HepG2 (cell line): ENCODE data around the gene SCART1. TPM values are rescaled to one million over a fixed set of nuclear protein-coding genes. Genes with fewer than 3 reads are reported as not detected.
A peak's percentile ranks its signal among the peaks of the same experiment; 100 is the strongest.

ENCODE experiments used
- ATAC-seq: fragments of 200-7000 bp; cut with Tn5 transposase; 3 replicates; pipeline ENCODE4 v1.9.1; 2020; ENCODE audit warnings: mild to moderate bottlenecking, moderate library complexity
- BruUV-seq: library from RNA; stranded (reverse); fragments of 400-500 nt; replicated peaks from 2 replicates; lab custom pipeline; 2021; lab: Mats Ljungman, UMichigan
- CTCF ChIA-PET: fragments of 300-600 bp; formaldehyde crosslinking; extraction: SDS; loops from one replicate; lab custom pipeline; 2021; ENCODE audit warnings: low total read pairs, inconsistent platforms, low intra/inter-chr PET ratio; lab: Yijun Ruan, JAX
- POLR2A ChIA-PET: fragments of 350-600 bp; sonication (Branson Sonifier 250); formaldehyde crosslinking; loops from one replicate; lab custom pipeline; 2020; ENCODE audit warnings: antibody characterized with exemption, inconsistent platforms; lab: Yijun Ruan, JAX
- DNase-seq: peaks from one replicate; pipeline ENCODE4 v3.0.0-alpha.2; 2015; ENCODE audit warnings: low spot score
- FAIRE-seq: peaks from 3 replicates; lab custom pipeline; 2011; peaks lifted over from hg19 to GRCh38; lab: Jason Lieb, UNC
- H2AFZ ChIP-seq: one replicate; pipeline ENCODE4 v1.6.1; 2011; ENCODE audit warnings: low read length, inconsistent platforms
- H3K27ac ChIP-seq: fragments of 300-600 bp; 3 replicates; pipeline ENCODE4 v1.8.0; 2011; ENCODE audit warnings: mixed run types, mild to moderate bottlenecking, mixed read lengths, low read length, inconsistent platforms; ENCODE audit not compliant: insufficient read depth; ENCODE audit errors: extremely low read length
- H3K27me3 ChIP-seq, 2 experiments: fragments of 200-600 bp in 1 of 2; 2 replicates in 1 of 2; 3 replicates in 1 of 2; pipeline versions ENCODE4 v1.6.0 to v1.8.0; 2011; ENCODE audit warnings: low read length in 2 of 2, mild to moderate bottlenecking in 2 of 2, moderate library complexity in 2 of 2, inconsistent platforms in 1 of 2; ENCODE audit not compliant: insufficient read depth in 2 of 2, control insufficient read depth in 1 of 2
- H3K36me3 ChIP-seq, 2 experiments: fragments of 200-600 bp in 1 of 2; replicated peaks in 1 of 2; 2 replicates in 1 of 2; 3 replicates in 1 of 2; pipeline versions ENCODE4 v1.5.1 to v1.8.0; 2011; ENCODE audit warnings: low read length in 2 of 2, inconsistent platforms in 1 of 2; ENCODE audit not compliant: insufficient read depth in 2 of 2, control insufficient read depth in 1 of 2
- H3K4me1 ChIP-seq: 2 replicates; pipeline ENCODE4 v1.5.1; 2012; ENCODE audit warnings: low read length, inconsistent platforms; ENCODE audit not compliant: insufficient read depth
- H3K4me2 ChIP-seq: 2 replicates; pipeline ENCODE4 v1.6.0; 2011; ENCODE audit warnings: low read depth, low read length, inconsistent platforms
- H3K4me3 ChIP-seq, 3 experiments: fragments of 200-600 bp in 1 of 3; sonication (generic), shearing (Covaris generic) in 1 of 3; replicated peaks in 1 of 3; 2 replicates each; pipeline ENCODE4 v1.5.1; 2011 to 2016; ENCODE audit warnings: low read length in 3 of 3, inconsistent platforms in 2 of 3, low read depth in 2 of 3, mild to moderate bottlenecking in 2 of 3, control low read depth in 1 of 3, mixed read lengths in 1 of 3; ENCODE audit not compliant: insufficient read depth in 1 of 3
- H3K79me2 ChIP-seq: one replicate; pipeline ENCODE4 v1.6.1; 2011; ENCODE audit warnings: low read length, inconsistent platforms; ENCODE audit not compliant: insufficient read depth
- H3K9ac ChIP-seq: 2 replicates; pipeline ENCODE4 v1.6.0; 2011; ENCODE audit warnings: mild to moderate bottlenecking, low read depth, low read length, inconsistent platforms; ENCODE audit not compliant: insufficient read depth
- H3K9me3 ChIP-seq: 2 replicates; pipeline ENCODE4 v1.5.1; 2012; ENCODE audit warnings: mild to moderate bottlenecking, low read length
- H4K20me1 ChIP-seq: 2 replicates; pipeline ENCODE4 v1.6.0; 2011; ENCODE audit warnings: inconsistent platforms, mild to moderate bottlenecking, low read length, moderate library complexity; ENCODE audit not compliant: insufficient read depth
- DNMT3B ChIP-seq: conservative IDR thresholded peaks from 2 replicates; pipeline ENCODE4 v1.6.1; 2016; ENCODE audit warnings: missing biosample characterization, control low read depth
- TRIM22 ChIP-seq: fragments of 450-650 bp; IDR thresholded peaks from 2 replicates; pipeline ENCODE4 v1.6.1; 2017
- ZNF263 ChIP-seq: sonication (generic); formaldehyde crosslinking; IDR thresholded peaks from 2 replicates; pipeline ENCODE4 v1.4.0; 2020; ENCODE audit warnings: missing genetic modification reagents
- ZNF749 ChIP-seq: sonication (generic); formaldehyde crosslinking; IDR thresholded peaks from 2 replicates; pipeline ENCODE4 v1.8.0; 2022; ENCODE audit warnings: mild to moderate bottlenecking, missing genetic modification reagents, moderate library complexity, borderline replicate concordance
- WGBS: methylation state at CpG from one replicate; pipeline ENCODE4 v1.1.6; 2017; ENCODE audit warnings: low lambda C conversion rate; 5-methylcytosine and 5-hydroxymethylcytosine counted together
- in situ Hi-C: cut with HindIII; loops from 2 replicates; pipeline ENCODE4 v1.10.0; 2017; ENCODE audit warnings: low pct_unique_long_range_greater_than_20kb; ENCODE audit not compliant: extremely low pct_ligation_motif_present
- intact Hi-C: fragments of 100-400 bp; cut with micrococcal nuclease; formaldehyde crosslinking; loops from one replicate; pipeline ENCODE4 v1.10.0; 2022; ENCODE audit not compliant: unreplicated experiment
- polyA plus RNA-seq, 8 experiments: library from polyadenylated mRNA; depleted of rRNA in 3 of 8; stranded (reverse) in 7 of 8; unstranded in 1 of 8; fragments of >200 nt; fragmentation: Illumina TruSeq in 4 of 8; extraction: Trizol in 4 of 8; gene quantifications; 2 replicates each; pipeline versions ENCODE4 v1.2.1 to v1.2.3, GENCODE V29; 2011 to 2016; ENCODE audit warnings: low read depth in 4 of 8, missing spikeins in 1 of 8, mixed read lengths in 1 of 8; ENCODE audit not compliant: insufficient read depth in 1 of 8
- total RNA-seq, 5 experiments: library from RNA; depleted of rRNA; stranded (reverse); fragments of >200 nt; fragmentation: Illumina TruSeq; extraction: Trizol; gene quantifications; 2 replicates each; pipeline ENCODE4 v1.2.3, GENCODE V29; 2016; ENCODE audit warnings: low read depth in 1 of 5
- TF ChIP-seq, protein P1 (sequence below): fragments of 450-650 bp; IDR thresholded peaks from 2 replicates; pipeline ENCODE4 v1.6.1; 2016

SCART1 gene
- total and polyA plus RNA-seq, 2 of the 13 experiments (the other 11 are each of a cell fraction or from before 2014, with no cell fraction given), result 0.46 to 1.1 TPM

- 59% methylated on average over 31 of the region's 46 CpGs for WGBS
- ATAC-seq (no peak), FAIRE-seq (no peak), DNase-seq (no peak)
- Histone ChIP-seq H3K27me3 (no peaks in the 10 kb centered on the region), H3K4me1 (no peaks in the 10 kb centered on the region), H3K9me3 (no peaks in the 10 kb centered on the region), H3K9ac (no peak overlapping the region), H3K27ac (no peak overlapping the region), H3K79me2 (no peaks in the 10 kb centered on the region), H3K36me3 (no peaks in the 10 kb centered on the region), H3K4me3 (no peak overlapping the region), H3K4me2 (no peak overlapping the region), H4K20me1 (no peaks in the 10 kb centered on the region), H2AFZ (no peak overlapping the region)
- ChIA-PET POLR2A (no interaction called here), CTCF (no interaction called here)
- no TSS peak for BruUV-seq
- in situ Hi-C loops, result no loop called here
- intact Hi-C loops, result no loop called here
- TF ChIP-seq ZNF263 (CRISPR knock-in tag) (peak; percentile 43), ZNF749 (CRISPR knock-in tag) (no peak), DNMT3B (no peak), TRIM22 (no peak)
- TF ChIP-seq, protein P1, sequence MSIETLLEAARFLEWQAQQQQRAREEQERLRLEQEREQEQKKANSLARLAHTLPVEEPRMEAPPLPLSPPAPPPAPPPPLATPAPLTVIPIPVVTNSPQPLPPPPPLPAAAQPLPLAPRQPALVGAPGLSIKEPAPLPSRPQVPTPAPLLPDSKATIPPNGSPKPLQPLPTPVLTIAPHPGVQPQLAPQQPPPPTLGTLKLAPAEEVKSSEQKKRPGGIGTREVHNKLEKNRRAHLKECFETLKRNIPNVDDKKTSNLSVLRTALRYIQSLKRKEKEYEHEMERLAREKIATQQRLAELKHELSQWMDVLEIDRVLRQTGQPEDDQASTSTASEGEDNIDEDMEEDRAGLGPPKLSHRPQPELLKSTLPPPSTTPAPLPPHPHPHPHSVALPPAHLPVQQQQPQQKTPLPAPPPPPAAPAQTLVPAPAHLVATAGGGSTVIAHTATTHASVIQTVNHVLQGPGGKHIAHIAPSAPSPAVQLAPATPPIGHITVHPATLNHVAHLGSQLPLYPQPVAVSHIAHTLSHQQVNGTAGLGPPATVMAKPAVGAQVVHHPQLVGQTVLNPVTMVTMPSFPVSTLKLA, result 0 out of 2 replicates have a peak, but pooled peaks have one; percentile 18
Observed at GRCh38 chr10:133456041-133456951, 2.6 kb downstream of the SCART1 start.
